Hypothalamus (tissue), 51 donors: ENCODE results near the gene GCDH.
"Not testable (repeated sequence)": the region's sequence is repeated elsewhere in the genome, so short reads cannot be mapped to it uniquely, and the experiment has no call there.

ENCODE experiments used
- DNase-seq, 51 donors: peaks; one replicate each; lab custom pipeline; 2025; lab: John Stamatoyannopoulos, UW

Gene GCDH

GRCh38 chr19:12872255-12872654 lies 18.7 kb upstream of the GCDH start:
- DNase-seq = no peak

DNA sequence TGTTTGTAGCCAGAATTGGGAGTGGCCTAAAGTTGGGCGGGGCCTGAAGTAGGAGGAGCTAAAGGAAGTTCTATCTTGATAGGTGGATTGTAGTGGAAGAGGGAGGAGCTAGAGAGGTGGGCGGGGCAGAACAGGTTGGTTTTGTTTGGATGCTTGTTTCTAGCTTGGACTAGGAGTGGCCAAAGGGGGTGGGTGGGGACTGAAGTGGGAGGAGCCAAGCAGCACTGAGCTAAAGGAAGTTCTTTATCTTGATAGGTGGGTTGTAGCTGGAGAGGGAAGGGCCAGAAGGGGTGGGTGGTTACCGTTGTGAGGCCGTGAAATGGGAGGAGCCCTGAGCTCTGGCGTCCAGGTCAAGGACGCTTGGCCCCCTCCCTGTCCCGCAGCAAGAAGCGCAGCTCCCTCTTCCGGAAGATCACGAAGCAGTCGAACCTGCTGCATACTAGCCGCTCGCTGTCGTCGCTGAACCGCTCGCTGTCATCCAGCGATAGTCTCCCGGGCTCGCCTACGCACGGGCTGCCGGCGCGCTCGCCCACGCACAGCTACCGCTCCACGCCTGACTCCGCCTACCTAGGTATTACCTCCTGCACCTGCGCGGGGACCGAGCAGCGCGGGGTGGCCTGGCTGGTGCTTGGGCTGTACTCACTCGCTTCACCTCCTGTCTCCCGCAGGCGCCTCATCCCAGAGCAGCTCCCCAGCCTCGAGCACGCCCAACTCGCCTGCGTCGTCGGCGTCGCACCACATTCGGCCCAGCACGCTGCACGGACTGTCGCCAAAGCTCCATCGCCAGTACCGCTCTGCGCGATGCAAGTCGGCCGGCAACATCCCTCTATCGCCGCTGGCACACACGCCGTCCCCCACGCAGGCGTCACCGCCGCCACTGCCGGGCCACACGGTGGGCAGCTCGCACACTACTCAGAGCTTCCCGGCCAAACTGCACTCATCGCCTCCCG lies 17.7 kb upstream of the GCDH start:
- peak in 1 of 51 donors; percentile 10 for DNase-seq

DNA sequence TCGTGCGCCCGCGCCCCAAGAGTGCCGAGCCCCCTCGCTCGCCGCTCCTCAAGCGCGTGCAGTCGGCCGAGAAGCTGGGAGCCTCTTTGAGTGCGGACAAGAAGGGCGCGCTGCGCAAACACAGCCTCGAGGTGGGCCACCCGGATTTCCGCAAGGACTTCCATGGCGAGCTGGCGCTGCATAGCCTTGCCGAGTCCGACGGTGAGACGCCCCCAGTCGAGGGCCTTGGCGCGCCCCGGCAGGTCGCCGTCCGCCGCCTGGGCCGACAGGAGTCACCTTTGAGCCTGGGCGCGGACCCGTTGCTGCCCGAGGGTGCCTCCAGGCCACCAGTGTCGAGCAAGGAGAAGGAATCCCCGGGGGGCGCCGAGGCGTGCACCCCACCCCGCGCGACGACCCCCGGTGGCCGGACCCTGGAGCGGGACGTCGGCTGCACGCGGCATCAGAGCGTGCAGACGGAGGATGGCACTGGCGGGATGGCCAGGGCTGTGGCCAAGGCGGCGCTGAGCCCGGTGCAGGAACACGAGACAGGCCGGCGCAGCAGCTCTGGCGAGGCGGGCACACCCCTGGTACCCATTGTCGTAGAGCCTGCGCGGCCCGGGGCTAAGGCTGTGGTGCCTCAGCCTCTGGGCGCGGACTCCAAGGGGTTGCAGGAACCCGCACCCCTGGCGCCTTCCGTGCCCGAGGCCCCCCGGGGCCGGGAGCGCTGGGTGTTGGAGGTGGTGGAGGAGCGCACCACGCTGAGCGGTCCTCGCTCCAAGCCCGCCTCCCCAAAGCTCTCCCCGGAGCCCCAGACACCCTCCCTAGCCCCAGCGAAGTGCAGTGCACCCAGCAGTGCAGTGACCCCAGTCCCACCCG lies 16.8 kb upstream of the GCDH start:
- DNase-seq = no peak

- DNase-seq = no peak
Measured at GRCh38 chr19:12875086-12875485, 15.9 kb upstream of the GCDH start.

DNA sequence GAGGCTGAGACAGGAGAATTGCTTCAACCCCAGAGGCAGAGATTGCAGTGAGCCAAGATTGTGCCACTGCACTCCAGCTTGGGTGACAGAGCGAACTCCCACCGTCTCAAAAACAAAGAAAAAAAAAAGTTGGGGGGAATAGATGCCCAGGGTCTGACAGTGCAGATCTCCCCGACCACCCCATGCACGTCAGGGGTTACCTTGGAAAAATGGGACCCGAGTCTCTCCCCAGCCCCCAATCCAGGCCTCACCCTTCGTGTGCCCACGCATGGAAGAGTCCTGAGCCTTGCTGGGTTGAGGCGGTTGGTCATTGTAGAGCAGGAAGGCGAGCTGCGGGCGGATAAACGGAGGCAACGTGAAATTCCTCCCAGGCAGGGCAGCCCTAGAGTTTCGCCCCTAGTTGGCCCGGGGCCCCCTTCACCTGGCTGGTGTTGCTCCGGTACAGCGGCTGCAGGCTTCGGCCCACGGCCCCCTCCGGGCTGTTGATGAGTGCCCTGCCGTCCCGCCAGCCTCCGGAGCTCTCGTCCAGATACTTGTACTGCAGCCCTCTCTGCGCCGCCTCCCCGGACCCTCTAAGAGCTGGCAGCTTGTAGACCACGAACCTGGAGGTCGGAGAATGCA lies 10.3 kb upstream of the GCDH start:
- DNase-seq = peak in 17 of 51 donors; percentile 8 to 58 (median 27)

GRCh38 chr19:12881172-12881808 lies 9.7 kb upstream of the GCDH start, which contains the start of gene DNASE2:
DNASE2 (minus strand) TSS chr19:12881449; CDS start chr19:12881375, 74 bp downstream.
- DNase-seq = peak in 50 of 51 donors; percentile 19 to 92 (median 80)

GRCh38 chr19:12882589-12882988 lies 8.4 kb upstream of the GCDH start:
- no peak for DNase-seq

DNA sequence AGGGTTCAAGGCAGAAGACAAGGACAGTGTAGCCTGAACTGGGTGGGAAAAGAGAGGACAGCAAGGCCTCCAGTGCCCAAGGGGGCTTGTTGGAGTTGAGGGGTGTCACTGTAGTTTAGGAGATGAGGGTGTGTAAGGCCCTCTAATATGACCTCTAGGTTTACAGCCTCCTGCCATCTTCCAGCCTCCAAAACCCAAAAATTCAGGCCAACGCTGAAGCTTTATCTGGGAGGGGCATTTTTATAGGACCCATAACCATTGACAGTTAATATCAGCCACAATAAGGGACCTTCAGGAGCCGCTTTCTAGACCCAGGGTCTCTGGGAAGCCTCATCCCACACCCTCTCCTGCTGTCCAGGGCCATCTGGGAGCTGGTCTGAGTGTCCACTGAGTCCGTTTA lies 6.8 kb upstream of the GCDH start:
- no peak for DNase-seq

DNA sequence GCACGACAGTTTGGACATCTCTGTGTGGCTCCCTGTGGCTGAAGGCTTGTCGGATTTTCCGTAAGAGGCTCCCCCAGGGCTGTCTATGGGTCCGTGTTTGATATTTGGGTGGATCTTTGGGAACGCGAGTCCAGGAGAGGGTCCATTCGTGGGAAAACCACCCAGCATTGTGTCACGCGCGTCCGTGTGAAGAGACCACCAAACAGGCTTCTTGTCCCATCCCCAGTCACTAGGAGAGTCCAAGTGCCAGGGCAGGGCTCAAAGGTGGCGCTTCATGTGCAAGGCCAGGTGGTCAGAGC lies 6.4 kb upstream of the GCDH start:
- no peak for DNase-seq

- DNase-seq = peak in 39 of 51 donors; percentile 0 to 74 (median 31)
Measured at GRCh38 chr19:12884926-12885748, 5.8 kb upstream of the GCDH start.

DNA sequence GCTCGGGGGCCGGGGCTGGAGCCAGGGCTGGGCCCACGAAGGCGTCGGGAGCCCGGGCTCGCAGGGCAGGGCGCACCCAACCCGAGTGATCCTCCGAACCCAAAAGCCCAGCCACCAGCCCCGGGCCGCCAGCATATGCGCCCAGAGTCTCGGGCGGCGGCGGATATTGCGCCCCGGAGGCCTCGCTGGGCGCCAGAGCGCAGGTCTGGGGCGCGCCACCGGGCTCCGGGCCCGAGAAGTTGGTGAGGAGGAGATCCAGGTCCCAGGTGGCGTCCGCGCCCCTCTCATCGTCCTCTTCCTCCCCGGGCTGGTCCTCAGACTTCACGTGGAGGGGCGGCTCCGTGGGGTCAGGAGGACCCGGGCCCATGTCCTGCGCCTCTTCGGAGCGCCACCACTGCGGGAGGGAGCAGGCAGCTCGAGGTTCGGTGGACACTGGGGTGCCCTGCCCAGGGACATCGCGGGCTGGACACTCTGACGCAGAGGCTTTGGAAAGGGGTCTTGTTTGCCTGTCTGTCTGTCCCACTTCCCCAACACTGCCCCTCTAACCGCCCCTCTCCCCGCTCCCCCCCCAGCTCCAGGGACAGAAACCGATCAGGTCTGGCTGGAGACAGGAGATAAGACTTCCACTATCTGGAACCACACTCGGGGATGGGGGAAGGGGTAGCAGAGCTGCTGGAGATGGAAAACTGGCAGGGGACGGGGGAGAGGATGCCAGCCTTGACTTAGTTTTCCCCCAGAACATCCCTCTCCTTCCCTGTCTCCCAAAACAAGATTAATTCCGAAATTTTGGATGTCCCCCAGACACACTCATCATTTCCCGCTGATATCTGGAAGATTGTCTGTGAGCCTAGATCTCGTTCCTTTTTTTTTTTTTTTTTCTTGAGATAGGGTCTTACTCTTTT lies 5.0 kb upstream of the GCDH start:
- DNase-seq = peak in 1 of 51 donors; percentile 5

DNA sequence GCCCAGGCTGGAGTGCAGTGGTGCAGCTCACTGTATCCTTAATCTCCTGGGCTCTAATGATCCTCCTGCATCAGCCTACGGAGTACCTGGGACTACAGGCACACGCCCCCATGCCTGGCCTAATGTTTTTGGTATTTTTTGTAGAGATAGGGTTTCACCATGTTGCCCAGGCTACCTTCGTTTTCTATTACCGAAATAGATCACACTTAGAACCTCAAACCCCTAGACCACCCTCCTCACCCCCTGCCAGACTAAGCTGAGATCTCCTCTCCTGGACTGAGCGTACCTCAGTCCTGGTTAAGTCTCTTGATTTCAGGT lies 4.3 kb upstream of the GCDH start:
- DNase-seq = no peak

- DNase-seq = no peak
Measured at GRCh38 chr19:12886969-12887747, 3.8 kb upstream of the GCDH start, which contains the start of gene KLF1. KLF1 (minus strand) TSS chr19:12887201; CDS start chr19:12887140, 61 bp downstream.

DNA sequence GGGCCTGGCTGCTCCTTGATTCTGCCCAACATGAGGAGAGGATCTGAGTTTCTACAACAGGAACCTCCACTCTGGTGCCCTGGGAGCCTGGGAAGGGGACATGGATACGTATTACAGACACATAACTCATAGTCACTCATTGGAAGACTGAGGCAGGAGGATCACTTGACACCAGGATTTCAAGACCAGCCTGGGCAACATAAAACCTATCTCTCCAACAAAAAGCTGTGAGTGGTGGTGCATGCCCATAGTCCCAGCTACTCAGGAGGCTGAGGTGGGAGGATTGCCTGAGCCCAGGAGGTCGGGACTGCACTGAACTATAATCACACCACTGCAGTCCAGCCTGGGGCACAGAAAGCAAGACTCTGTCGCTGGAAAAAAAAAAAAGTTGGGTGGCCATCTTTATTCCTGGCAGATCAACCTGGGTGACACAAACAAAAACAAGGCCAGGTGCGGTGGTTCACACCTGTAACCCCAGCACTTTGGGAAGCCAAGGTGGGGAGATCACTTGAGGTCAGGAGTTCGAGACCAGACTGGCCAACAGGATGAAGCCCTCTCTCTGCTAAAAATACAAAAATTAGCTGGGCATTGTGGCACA lies 2.9 kb upstream of the GCDH start:
- no peak for DNase-seq

GRCh38 chr19:12890299-12890786 lies 617 bp upstream of the GCDH start:
- DNase-seq = not testable (repeated sequence)

DNA sequence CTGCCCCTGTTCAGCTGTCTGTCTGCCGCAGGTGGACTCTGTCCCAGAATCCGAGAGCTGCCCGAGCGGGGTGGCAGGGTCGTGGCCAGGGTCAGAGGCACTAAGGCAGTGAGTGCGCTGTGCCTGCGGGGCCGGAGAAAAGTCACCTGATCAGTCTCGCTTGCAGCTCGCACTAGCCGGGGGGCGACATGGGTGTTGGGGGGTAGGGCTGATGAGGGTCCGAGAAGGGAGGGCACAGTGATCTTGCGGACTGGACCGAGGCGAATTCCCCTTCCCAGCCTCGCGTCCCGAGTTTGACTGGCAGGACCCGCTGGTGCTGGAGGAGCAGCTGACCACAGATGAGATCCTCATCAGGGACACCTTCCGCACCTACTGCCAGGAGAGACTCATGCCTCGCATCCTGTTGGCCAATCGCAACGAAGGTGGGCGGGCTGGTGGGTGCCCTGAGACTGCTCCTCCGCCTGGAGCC lies 627 bp downstream of the GCDH start:
- DNase-seq = no peak

DNA sequence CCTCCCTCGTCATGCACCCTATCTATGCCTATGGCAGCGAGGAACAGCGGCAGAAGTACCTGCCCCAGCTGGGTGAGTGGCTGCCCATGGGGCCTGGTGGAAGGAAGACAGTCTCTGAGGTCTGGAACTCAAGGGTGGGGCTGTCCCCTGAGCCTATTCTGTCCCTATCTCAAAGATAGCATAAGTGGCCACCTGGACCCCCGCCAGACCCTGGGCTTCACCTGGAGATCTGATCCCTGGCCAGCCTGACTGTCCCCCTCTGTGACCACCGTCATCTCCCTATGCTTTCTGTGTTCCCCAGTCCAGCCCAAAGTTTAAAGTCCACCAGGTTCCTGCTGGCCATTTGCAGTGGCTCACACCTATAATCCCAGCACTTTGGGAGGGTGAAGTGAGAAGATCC lies 2.6 kb downstream of the GCDH start:
- DNase-seq = no peak
